ENCODE results near the gene ZNF48.

ZNF48 gene

DNA sequence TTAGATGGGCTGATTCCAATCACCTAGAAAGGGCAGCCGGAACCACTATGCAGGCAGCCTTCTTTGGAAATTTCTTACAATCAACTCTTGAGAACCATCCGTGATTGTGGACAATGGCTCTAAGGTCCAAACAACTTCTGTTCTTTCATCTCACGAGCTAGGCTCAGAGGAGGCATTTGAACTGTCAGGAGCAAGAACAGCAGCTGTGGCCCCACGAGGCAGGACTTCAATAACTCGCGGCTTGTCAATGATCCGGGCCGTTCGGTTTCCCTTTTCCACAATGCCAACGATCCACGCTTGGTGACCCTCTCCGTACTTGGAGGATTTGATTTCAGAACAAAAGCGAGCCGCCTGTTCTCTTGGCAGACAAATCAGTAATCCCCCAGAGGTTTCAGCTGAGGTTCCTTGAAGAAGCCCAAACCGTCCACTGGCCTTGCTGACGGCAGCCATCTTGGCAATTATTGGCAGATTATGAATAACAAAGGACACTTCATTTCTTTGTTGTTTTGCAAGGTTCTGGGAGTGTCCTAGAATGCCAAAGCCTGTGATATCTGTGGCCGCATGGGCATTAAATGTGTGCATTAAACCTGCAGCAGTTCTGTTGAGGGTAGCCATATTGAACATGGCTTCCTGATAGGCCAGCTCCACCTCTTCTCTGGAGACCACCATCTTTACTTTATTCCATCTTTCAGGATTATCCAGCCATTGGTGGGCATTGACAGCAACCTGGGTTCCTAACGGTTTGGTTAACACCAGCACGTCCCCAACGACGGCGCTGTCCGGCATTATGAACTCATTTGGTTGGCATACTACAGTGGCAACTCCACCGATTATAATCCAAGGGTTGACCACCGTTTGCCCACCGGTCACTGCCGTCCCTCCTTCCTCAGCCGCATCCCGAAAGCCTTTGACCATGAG lies 49.3 kb downstream of the ZNF48 start:
- no peak for DNase-seq

GRCh38 chr16:30445149-30445407 lies 49.9 kb downstream of the ZNF48 start:
- DNase-seq: no peak

DNA sequence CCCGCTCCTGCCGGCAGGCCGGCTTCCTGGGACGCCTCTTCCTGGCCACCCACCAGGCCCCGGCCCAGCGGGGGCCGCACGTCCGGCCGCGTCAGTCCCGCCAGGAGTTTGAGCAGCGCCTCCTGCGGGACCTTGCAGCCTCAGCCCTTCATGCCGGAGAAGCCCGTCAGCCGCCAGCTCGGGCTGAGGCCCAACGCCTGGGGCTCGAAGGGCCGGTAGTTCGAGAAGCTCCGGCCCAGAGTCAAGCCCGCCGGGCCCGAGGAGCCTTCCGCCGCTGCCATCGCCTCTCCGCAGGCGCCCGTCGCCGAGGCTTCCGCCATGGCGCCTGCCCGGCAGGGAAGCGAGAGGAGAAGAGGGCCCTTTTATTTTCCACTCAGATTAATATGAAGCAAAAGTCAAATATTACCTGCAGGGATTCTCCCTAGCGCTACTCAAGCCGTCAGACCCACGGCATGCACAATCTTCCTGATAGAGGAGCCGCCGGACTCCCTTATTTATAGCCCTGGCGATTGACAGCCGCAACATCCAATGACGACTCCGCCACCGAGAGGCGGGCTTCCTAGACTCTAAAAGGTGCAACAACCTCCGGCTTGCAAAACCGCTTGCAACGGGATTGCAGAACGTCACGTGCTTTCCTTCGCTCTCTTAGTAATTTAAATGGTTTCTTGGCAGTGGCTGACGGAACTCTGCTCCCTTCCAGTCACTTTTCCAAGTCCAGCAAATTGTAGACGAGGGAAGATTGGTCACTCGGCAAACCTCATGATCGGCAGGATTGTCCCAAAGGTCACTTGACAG lies 50.4 kb downstream of the ZNF48 start, which contains the start of gene SEPHS2:
Gene SEPHS2, minus strand, starts transcription at position 467 of the 795 bp plus-strand sequence. Its CDS starts 147 bp downstream, at position 320.
- DNase-seq: peak; percentile 92

GRCh38 chr16:30446203-30446595 lies 51.0 kb downstream of the ZNF48 start:
- DNase-seq: no peak

DNA sequence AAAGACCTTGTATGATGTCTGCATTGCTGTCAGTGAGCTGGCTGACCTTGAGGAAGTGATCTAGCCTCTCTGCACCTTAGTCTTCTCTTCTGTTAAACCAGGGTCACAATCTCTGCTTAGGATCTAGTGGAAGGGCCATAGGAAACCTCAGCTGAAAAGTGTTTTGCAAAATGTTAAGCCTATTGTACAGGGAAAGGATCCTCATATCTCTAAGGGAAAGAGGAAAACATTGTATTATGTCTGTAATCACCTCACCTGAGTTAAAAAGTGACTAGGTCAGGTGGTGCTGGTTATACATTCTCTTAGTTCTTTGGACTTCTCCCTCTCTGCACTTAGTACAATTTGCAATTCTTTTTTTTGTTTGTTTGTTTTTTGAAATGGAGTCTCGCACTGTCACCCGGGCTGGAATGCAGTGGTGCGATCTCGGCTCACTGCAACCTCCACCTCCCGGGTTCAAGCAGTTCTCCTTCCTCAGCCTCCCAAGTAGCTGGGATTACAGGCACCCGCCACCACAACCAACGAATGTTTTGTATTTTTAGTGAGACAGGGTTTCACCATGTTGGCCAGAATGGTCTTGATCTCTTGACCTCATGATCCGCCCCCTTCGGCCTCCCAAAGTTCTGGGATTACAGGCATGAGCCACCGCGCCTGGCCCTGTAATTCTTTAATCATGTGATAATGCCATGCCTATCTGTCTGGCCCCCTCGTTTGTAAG lies 52.4 kb downstream of the ZNF48 start:
- DNase-seq: no peak

DNA sequence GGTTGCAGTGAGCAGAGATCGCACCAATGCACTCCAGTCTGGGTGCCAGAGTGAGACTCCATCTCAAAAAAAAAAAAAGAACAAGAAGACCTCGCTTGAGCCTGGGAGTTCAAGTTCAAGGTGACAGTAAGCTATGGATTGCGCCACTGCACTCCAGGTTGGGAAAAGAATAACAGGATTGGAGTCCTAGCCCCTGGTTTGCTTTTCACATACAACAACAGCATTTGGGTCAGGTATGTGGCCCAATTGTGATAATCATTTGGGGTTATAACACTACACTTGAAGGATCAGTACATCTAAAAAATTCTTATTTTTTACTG lies 53.9 kb downstream of the ZNF48 start:
- DNase-seq: no peak

Data from effector CD8-positive, alpha-beta T cell (primary cell).